CD4-positive, alpha-beta T cell treated with Interleukin-4 for 4 hours (primary cell): ENCODE measurements around the gene ZNF511.

Experiments used
- DNase-seq: peaks from one replicate; pipeline ENCODE4 v3.0.0-alpha.2; 2020

Gene ZNF511

GRCh38 chr10:133293810-133294119, 14.9 kb upstream of the ZNF511 start:
- no peak for DNase-seq

GRCh38 chr10:133294189-133294588, 14.5 kb upstream of the ZNF511 start:
- DNase-seq, result no peak

GRCh38 chr10:133295426-133296320, 13.0 kb upstream of the ZNF511 start:
- DNase-seq, result no peak

- DNase-seq, result no peak
Observed at GRCh38 chr10:133297504-133297903, 11.2 kb upstream of the ZNF511 start.

- no peak for DNase-seq
Observed at GRCh38 chr10:133298466-133298865, 10.2 kb upstream of the ZNF511 start.

- no peak for DNase-seq
Observed at GRCh38 chr10:133299224-133299623, 9.5 kb upstream of the ZNF511 start.

- no peak for DNase-seq
Observed at GRCh38 chr10:133299738-133300137, 9.0 kb upstream of the ZNF511 start.

GRCh38 chr10:133302230-133302629, 6.5 kb upstream of the ZNF511 start:
- no peak for DNase-seq

- DNase-seq, result no peak
Observed at GRCh38 chr10:133303206-133303605, 5.5 kb upstream of the ZNF511 start.

GRCh38 chr10:133306097-133306476, 2.6 kb upstream of the ZNF511 start:
- no peak for DNase-seq

- DNase-seq, result no peak
Observed at GRCh38 chr10:133306941-133307379, 1.8 kb upstream of the ZNF511 start.

- peak; percentile 91 for DNase-seq
Observed at GRCh38 chr10:133307776-133308420, 816 bp upstream of the ZNF511 start.

GRCh38 chr10:133309100-133309719, 496 bp downstream of the ZNF511 start:
- peak; percentile 88 for DNase-seq

GRCh38 chr10:133309720-133310398, 1.1 kb downstream of the ZNF511 start:
- no peak for DNase-seq

GRCh38 chr10:133310399-133310755, 1.7 kb downstream of the ZNF511 start:
- DNase-seq, result no peak

- no peak for DNase-seq
Observed at GRCh38 chr10:133310789-133311188, 2.1 kb downstream of the ZNF511 start.

- no peak for DNase-seq
Observed at GRCh38 chr10:133311570-133311969, 2.9 kb downstream of the ZNF511 start.

GRCh38 chr10:133312016-133312768, 3.5 kb downstream of the ZNF511 start:
- no peak for DNase-seq

GRCh38 chr10:133312769-133313145, 4.0 kb downstream of the ZNF511 start:
- no peak for DNase-seq

GRCh38 chr10:133313192-133313591, 4.5 kb downstream of the ZNF511 start:
- DNase-seq, result no peak

- no peak for DNase-seq
Observed at GRCh38 chr10:133314911-133315310, 6.2 kb downstream of the ZNF511 start.

GRCh38 chr10:133315847-133316246, 7.1 kb downstream of the ZNF511 start:
- DNase-seq, result no peak

- DNase-seq, result no peak
Observed at GRCh38 chr10:133316266-133316665, 7.6 kb downstream of the ZNF511 start.
